D341Med (cell line): ENCODE results near the gene ARHGEF1.

Experiments
- DNase-seq: peaks from one replicate; pipeline ENCODE4 v3.0.0; 2012; ENCODE audit warnings: low spot score

The ARHGEF1 gene

GRCh38 chr19:41956621-41957020, 73.6 kb downstream of the ARHGEF1 start:
- no peak for DNase-seq
